DND-41 (cell line): ENCODE measurements around the gene ALDH3A1.

Experiments used
- ATAC-seq: fragments of 200-7000 bp; cut with Tn5 transposase; 3 replicates; pipeline ENCODE4 v1.9.1; 2021; ENCODE audit warnings: low read depth; ENCODE audit not compliant: insufficient read depth
- DNase-seq: peaks from one replicate; pipeline ENCODE4 v3.0.0-alpha.2; 2020
- H2AFZ ChIP-seq: 2 replicates; pipeline ENCODE4 v1.6.0; 2012; ENCODE audit warnings: low read depth, low read length
- H3K27ac ChIP-seq: 2 replicates; pipeline ENCODE4 v1.5.1; 2012; ENCODE audit warnings: low read length, inconsistent platforms
- H3K27me3 ChIP-seq: fragments of 200-600 bp; sonication (generic); 2 replicates; pipeline ENCODE4 v1.6.0; 2012; ENCODE audit warnings: low read length, mild to moderate bottlenecking, inconsistent platforms; ENCODE audit not compliant: insufficient read depth, poor library complexity
- H3K36me3 ChIP-seq: 2 replicates; pipeline ENCODE4 v1.5.1; 2012; ENCODE audit warnings: low read length, inconsistent platforms; ENCODE audit not compliant: insufficient read depth
- H3K4me1 ChIP-seq: 2 replicates; pipeline ENCODE4 v1.5.1; 2012; ENCODE audit warnings: mild to moderate bottlenecking, low read length; ENCODE audit not compliant: insufficient read depth
- H3K4me2 ChIP-seq: 2 replicates; pipeline ENCODE4 v1.6.0; 2012; ENCODE audit warnings: mild to moderate bottlenecking, moderate library complexity, low read length, inconsistent platforms; ENCODE audit not compliant: insufficient read depth
- H3K4me3 ChIP-seq, 2 experiments: fragments of 200-600 bp in 1 of 2; shearing (Covaris generic) in 1 of 2; 2 replicates each; pipeline ENCODE4 v1.5.1; 2012 to 2016; ENCODE audit warnings: inconsistent platforms in 2 of 2, low read length in 2 of 2, mild to moderate bottlenecking in 2 of 2, low read depth in 1 of 2, moderate library complexity in 1 of 2
- H3K79me2 ChIP-seq: 2 replicates; pipeline ENCODE4 v1.6.0; 2012; ENCODE audit warnings: low read length, inconsistent platforms; ENCODE audit not compliant: insufficient read depth
- H3K9ac ChIP-seq: 2 replicates; pipeline ENCODE4 v1.6.0; 2012; ENCODE audit warnings: low read depth, mild to moderate bottlenecking, inconsistent platforms, low read length, moderate library complexity
- H3K9me3 ChIP-seq: 2 replicates; pipeline ENCODE4 v1.5.1; 2012; ENCODE audit warnings: low read length, moderate library complexity, mild to moderate bottlenecking, inconsistent platforms; ENCODE audit not compliant: insufficient read depth, severe bottlenecking
- H4K20me1 ChIP-seq: 2 replicates; pipeline ENCODE4 v1.6.0; 2012; ENCODE audit warnings: low read length; ENCODE audit not compliant: insufficient read depth
- CTCF ChIP-seq: IDR thresholded peaks from 2 replicates; pipeline ENCODE4 v1.5.1; 2012; ENCODE audit warnings: borderline replicate concordance, low read length, moderate library complexity, mild to moderate bottlenecking; ENCODE audit not compliant: poor library complexity, severe bottlenecking; ENCODE audit errors: extremely low read depth
- EZH2 ChIP-seq: IDR thresholded peaks from 3 replicates; pipeline ENCODE4 v1.6.1; 2012; ENCODE audit warnings: borderline replicate concordance, low read depth, mild to moderate bottlenecking, moderate library complexity, low read length, inconsistent platforms; ENCODE audit not compliant: severe bottlenecking

The ALDH3A1 gene

GRCh38 chr17:19719355-19720209 lies 28.5 kb downstream of the ALDH3A1 start:
- TF ChIP-seq CTCF = no peak
- Histone ChIP-seq H3K36me3 (no peaks in the 10 kb centered on the region), H3K4me2 (no peak overlapping the region), H3K9me3 (no peaks in the 10 kb centered on the region), H3K9ac (no peak overlapping the region), H3K79me2 (no peaks in the 10 kb centered on the region), H2AFZ (no peak overlapping the region), H3K27me3 (no peaks in the 10 kb centered on the region), H3K4me1 (no peaks in the 10 kb centered on the region), H4K20me1 (peaks cover 7% of the 10 kb centered on the region; the same call in 1 of the 2 replicates), H3K4me3 (no peak overlapping the region), H3K27ac (no peak overlapping the region)
- no peak for DNase-seq
- ATAC-seq = no peak

- H3K4me3 ChIP-seq = no peak overlapping the region
- no peaks in the 10 kb centered on the region for H3K9me3 ChIP-seq
- H3K4me2 ChIP-seq = no peak overlapping the region
- H3K4me1 ChIP-seq = no peaks in the 10 kb centered on the region
- no peaks in the 10 kb centered on the region for H3K27me3 ChIP-seq
- TF ChIP-seq CTCF (peak; percentile 13), EZH2 (no peak)
- H3K9ac ChIP-seq = no peak overlapping the region
- H4K20me1 ChIP-seq = peaks cover 7% of the 10 kb centered on the region; the same call in 1 of the 2 replicates
- no peaks in the 10 kb centered on the region for H3K36me3 ChIP-seq
- H3K79me2 ChIP-seq = no peaks in the 10 kb centered on the region
- H3K27ac ChIP-seq = no peak overlapping the region
- H2AFZ ChIP-seq = no peak overlapping the region
- no peak for DNase-seq
- no peak for ATAC-seq
These were observed 29.3 kb downstream of the ALDH3A1 start for GRCh38 chr17:19718613-19719354.

GRCh38 chr17:19718041-19718612 lies 30.0 kb downstream of the ALDH3A1 start:
- no peak for ATAC-seq
- Histone ChIP-seq H3K4me1 (no peaks in the 10 kb centered on the region), H3K27me3 (no peaks in the 10 kb centered on the region), H3K79me2 (no peaks in the 10 kb centered on the region), H3K4me3 (no peak overlapping the region), H4K20me1 (peaks cover 7% of the 10 kb centered on the region; the same call in 1 of the 2 replicates), H3K9ac (no peak overlapping the region), H3K9me3 (no peaks in the 10 kb centered on the region), H3K36me3 (no peaks in the 10 kb centered on the region), H2AFZ (no peak overlapping the region), H3K4me2 (no peak overlapping the region), H3K27ac (no peak overlapping the region)
- DNase-seq = no peak
- TF ChIP-seq CTCF = no peak
- TF ChIP-seq EZH2 = no peak
